ENCODE measurements around the gene SPAG9. TPM values are rescaled to one million over a fixed set of nuclear protein-coding genes. Genes with fewer than 3 reads are reported as not detected.

Gene SPAG9
- polyA plus RNA-seq, 1 donor from 2014 or later, result 201 TPM

DNA sequence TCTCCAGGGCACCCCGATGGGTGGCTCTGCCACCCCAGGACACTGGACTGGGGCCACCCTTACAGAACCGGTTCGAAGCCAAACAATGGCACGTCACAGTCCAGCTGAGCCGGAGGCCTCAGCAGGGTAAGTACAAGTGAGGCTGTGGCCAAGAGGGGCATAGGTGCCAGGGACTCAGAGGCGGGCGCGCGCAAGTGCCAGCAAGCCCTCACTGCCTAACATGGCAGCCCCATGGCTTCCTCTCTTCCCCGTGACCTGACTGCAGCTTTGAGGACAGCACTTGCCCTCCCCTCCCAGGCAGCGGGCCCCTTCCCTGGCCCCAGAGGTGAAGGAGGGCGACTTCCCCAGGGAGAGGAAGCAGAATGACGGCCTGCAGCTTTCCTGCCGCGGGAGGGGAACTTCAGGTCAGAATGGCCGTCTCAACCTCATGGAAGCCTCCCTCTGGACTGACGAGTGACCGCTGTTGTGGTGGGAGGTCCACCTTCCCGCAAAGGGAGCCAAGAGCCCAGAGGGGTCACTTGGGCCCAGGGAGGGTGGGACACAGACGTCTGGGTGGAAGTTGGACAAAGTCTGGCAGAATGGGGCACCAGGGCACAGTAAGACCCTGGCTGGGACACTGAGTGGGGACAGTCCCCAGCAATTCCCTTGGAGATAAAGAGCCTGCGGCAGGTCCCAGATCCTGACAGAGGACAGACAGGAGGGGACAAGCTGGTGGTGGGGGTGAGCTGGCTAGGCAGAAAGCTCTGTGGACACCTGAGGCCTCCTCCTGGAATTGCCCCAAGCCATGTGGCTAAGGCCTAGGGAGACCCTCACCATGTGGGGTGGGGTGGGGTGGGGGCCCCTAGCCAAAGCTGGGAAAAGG is 202.4 kb downstream of the SPAG9 start:
- Histone ChIP-seq H3F3A (ENCODE audit: insufficient read depth, low read length, poor library complexity, severe bottlenecking) (no peaks in the 10 kb centered on the region), H3K4me2 (ENCODE audit: low read length) (no peak overlapping the region), H3K36me3 (ENCODE audit: insufficient read depth, low read length) (no peaks in the 10 kb centered on the region), H3K9me2 (ENCODE audit: insufficient read depth, low read length) (no peaks in the 10 kb centered on the region), H3K9ac (ENCODE audit: low read length) (peak overlapping the region; percentile 80), H3K4me3 (ENCODE audit: low read length) (no peak overlapping the region), H3K27me3 (ENCODE audit: insufficient read depth, low read depth, low read length) (no peaks in the 10 kb centered on the region), H2AFZ (ENCODE audit: low read depth, low read length) (no peak overlapping the region), H3K27ac (ENCODE audit: low read length) (peak overlapping the region; percentile 96), H4K20me1 (ENCODE audit: insufficient read depth) (no peaks in the 10 kb centered on the region), H3K9me3 (ENCODE audit: low read length) (no peaks in the 10 kb centered on the region), H3K79me2 (replicated peaks; ENCODE audit: insufficient read depth, low read length) (no peaks in the 10 kb centered on the region)
- TF ChIP-seq MXI1 (conservative IDR thresholded peaks at IDR 0.05; ENCODE audit: poor library complexity, severe bottlenecking) (no peak), EP300 (conservative IDR thresholded peaks at IDR 0.05; ENCODE audit: poor library complexity, severe bottlenecking) (no peak)
- TF ChIP-seq, protein P1, sequence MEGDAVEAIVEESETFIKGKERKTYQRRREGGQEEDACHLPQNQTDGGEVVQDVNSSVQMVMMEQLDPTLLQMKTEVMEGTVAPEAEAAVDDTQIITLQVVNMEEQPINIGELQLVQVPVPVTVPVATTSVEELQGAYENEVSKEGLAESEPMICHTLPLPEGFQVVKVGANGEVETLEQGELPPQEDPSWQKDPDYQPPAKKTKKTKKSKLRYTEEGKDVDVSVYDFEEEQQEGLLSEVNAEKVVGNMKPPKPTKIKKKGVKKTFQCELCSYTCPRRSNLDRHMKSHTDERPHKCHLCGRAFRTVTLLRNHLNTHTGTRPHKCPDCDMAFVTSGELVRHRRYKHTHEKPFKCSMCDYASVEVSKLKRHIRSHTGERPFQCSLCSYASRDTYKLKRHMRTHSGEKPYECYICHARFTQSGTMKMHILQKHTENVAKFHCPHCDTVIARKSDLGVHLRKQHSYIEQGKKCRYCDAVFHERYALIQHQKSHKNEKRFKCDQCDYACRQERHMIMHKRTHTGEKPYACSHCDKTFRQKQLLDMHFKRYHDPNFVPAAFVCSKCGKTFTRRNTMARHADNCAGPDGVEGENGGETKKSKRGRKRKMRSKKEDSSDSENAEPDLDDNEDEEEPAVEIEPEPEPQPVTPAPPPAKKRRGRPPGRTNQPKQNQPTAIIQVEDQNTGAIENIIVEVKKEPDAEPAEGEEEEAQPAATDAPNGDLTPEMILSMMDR (IDR thresholded peaks at IDR 0.05; ENCODE audit: poor library complexity, severe bottlenecking), result no peak

DNA sequence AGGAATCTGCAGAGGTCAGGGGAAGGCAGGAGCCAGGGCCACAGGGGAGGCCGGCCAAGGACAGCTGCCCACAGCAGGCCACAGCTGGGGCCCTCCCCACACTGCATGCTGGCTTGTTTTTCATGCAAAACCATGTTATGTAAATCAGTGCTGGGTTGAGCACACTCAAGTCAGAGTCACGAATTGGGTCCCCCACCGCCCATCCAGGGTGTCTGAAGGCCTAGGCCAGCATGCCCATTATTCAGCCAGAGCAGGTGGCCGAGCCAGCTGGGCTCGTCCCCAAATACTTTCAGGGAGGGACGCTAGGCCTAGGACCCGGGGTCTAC is 203.3 kb downstream of the SPAG9 start:
- Histone ChIP-seq H3F3A (ENCODE audit: insufficient read depth, low read length, poor library complexity, severe bottlenecking) (no peaks in the 10 kb centered on the region), H2AFZ (ENCODE audit: low read depth, low read length) (no peak overlapping the region), H3K27me3 (ENCODE audit: insufficient read depth, low read depth, low read length) (no peaks in the 10 kb centered on the region), H3K27ac (ENCODE audit: low read length) (no peak overlapping the region), H3K79me2 (replicated peaks; ENCODE audit: insufficient read depth, low read length) (no peaks in the 10 kb centered on the region), H3K4me2 (ENCODE audit: low read length) (no peak overlapping the region), H4K20me1 (ENCODE audit: insufficient read depth) (no peaks in the 10 kb centered on the region), H3K9ac (ENCODE audit: low read length) (no peak overlapping the region), H3K4me3 (ENCODE audit: low read length) (no peak overlapping the region), H3K9me3 (ENCODE audit: low read length) (no peaks in the 10 kb centered on the region), H3K36me3 (ENCODE audit: insufficient read depth, low read length) (no peaks in the 10 kb centered on the region), H3K9me2 (ENCODE audit: insufficient read depth, low read length) (no peaks in the 10 kb centered on the region)
- TF ChIP-seq POLR2AphosphoS5 (IDR thresholded peaks at IDR 0.05) (no peak), SMC3 (conservative IDR thresholded peaks at IDR 0.05; ENCODE audit: poor library complexity) (no peak), EZH2 (IDR thresholded peaks at IDR 0.05; ENCODE audit: borderline replicate concordance, insufficient read depth, low read length, poor library complexity, severe bottlenecking) (no peak), EP300 (conservative IDR thresholded peaks at IDR 0.05; ENCODE audit: poor library complexity, severe bottlenecking) (no peak), TAF1 (IDR thresholded peaks at IDR 0.05; ENCODE audit: low read depth) (no peak), MXI1 (conservative IDR thresholded peaks at IDR 0.05; ENCODE audit: poor library complexity, severe bottlenecking) (no peak), RAD21 (conservative IDR thresholded peaks at IDR 0.05) (no peak)
- TF ChIP-seq, protein P1 (IDR thresholded peaks at IDR 0.05; ENCODE audit: poor library complexity, severe bottlenecking), result no peak
- TF ChIP-seq, protein P2, sequence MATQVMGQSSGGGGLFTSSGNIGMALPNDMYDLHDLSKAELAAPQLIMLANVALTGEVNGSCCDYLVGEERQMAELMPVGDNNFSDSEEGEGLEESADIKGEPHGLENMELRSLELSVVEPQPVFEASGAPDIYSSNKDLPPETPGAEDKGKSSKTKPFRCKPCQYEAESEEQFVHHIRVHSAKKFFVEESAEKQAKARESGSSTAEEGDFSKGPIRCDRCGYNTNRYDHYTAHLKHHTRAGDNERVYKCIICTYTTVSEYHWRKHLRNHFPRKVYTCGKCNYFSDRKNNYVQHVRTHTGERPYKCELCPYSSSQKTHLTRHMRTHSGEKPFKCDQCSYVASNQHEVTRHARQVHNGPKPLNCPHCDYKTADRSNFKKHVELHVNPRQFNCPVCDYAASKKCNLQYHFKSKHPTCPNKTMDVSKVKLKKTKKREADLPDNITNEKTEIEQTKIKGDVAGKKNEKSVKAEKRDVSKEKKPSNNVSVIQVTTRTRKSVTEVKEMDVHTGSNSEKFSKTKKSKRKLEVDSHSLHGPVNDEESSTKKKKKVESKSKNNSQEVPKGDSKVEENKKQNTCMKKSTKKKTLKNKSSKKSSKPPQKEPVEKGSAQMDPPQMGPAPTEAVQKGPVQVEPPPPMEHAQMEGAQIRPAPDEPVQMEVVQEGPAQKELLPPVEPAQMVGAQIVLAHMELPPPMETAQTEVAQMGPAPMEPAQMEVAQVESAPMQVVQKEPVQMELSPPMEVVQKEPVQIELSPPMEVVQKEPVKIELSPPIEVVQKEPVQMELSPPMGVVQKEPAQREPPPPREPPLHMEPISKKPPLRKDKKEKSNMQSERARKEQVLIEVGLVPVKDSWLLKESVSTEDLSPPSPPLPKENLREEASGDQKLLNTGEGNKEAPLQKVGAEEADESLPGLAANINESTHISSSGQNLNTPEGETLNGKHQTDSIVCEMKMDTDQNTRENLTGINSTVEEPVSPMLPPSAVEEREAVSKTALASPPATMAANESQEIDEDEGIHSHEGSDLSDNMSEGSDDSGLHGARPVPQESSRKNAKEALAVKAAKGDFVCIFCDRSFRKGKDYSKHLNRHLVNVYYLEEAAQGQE (IDR thresholded peaks at IDR 0.05; ENCODE audit: borderline replicate concordance), result no peak

Measured in neural cell (in vitro differentiated cells).